ACC112 (cell line): ENCODE results near the gene CCDC40.

Source experiments
- H2AFZ ChIP-seq: fragments of 200-600 bp; sonication (generic); one replicate; pipeline ENCODE4 v1.6.0; 2017; ENCODE audit warnings: antibody characterized with exemption, low read length; ENCODE audit not compliant: unreplicated experiment
- H3K27ac ChIP-seq: fragments of 200-600 bp; sonication (generic); 2 replicates; pipeline ENCODE4 v1.5.1; 2014; ENCODE audit warnings: low read depth, mild to moderate bottlenecking, antibody characterized with exemption, low read length, moderate library complexity
- H3K27me3 ChIP-seq: fragments of 200-600 bp; sonication (generic); 2 replicates; pipeline ENCODE4 v1.6.1; 2014; ENCODE audit warnings: mild to moderate bottlenecking, antibody characterized with exemption, low read length, moderate library complexity, mixed read lengths; ENCODE audit not compliant: insufficient read depth
- H3K36me3 ChIP-seq: fragments of 200-600 bp; sonication (generic); 2 replicates; pipeline ENCODE4 v1.6.1; 2016; ENCODE audit warnings: mild to moderate bottlenecking, antibody characterized with exemption, low read length, moderate library complexity, mixed read lengths; ENCODE audit not compliant: insufficient read depth
- H3K4me1 ChIP-seq: fragments of 200-600 bp; sonication (generic); one replicate; pipeline ENCODE4 v1.6.1; 2016; ENCODE audit warnings: low read length, mixed read lengths; ENCODE audit not compliant: insufficient read depth, unreplicated experiment, control insufficient read depth
- H3K4me3 ChIP-seq: fragments of 200-600 bp; sonication (generic); 2 replicates; pipeline ENCODE4 v1.5.1; 2014; ENCODE audit warnings: mild to moderate bottlenecking, low read depth, low read length
- H3K79me2 ChIP-seq: fragments of 200-600 bp; sonication (generic); one replicate; pipeline ENCODE4 v1.6.0; 2016; ENCODE audit warnings: low read length; ENCODE audit not compliant: control insufficient read depth, unreplicated experiment, insufficient read depth

The CCDC40 gene, protein sequence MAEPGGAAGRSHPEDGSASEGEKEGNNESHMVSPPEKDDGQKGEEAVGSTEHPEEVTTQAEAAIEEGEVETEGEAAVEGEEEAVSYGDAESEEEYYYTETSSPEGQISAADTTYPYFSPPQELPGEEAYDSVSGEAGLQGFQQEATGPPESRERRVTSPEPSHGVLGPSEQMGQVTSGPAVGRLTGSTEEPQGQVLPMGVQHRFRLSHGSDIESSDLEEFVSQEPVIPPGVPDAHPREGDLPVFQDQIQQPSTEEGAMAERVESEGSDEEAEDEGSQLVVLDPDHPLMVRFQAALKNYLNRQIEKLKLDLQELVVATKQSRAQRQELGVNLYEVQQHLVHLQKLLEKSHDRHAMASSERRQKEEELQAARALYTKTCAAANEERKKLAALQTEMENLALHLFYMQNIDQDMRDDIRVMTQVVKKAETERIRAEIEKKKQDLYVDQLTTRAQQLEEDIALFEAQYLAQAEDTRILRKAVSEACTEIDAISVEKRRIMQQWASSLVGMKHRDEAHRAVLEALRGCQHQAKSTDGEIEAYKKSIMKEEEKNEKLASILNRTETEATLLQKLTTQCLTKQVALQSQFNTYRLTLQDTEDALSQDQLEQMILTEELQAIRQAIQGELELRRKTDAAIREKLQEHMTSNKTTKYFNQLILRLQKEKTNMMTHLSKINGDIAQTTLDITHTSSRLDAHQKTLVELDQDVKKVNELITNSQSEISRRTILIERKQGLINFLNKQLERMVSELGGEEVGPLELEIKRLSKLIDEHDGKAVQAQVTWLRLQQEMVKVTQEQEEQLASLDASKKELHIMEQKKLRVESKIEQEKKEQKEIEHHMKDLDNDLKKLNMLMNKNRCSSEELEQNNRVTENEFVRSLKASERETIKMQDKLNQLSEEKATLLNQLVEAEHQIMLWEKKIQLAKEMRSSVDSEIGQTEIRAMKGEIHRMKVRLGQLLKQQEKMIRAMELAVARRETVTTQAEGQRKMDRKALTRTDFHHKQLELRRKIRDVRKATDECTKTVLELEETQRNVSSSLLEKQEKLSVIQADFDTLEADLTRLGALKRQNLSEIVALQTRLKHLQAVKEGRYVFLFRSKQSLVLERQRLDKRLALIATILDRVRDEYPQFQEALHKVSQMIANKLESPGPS

GRCh38 chr17:80035937-80036714, at the start of gene CCDC40:
TSS of gene CCDC40 (plus strand) at chr17:80036642. CDS start at chr17:80036663, 21 bp downstream.
- Histone ChIP-seq H3K27ac (peak within 1 kb of the TSS; percentile 71), H2AFZ (peak within 1 kb of the TSS; percentile 63), H3K4me1 (peaks cover 18% of the 10 kb centered on the region)

DNA sequence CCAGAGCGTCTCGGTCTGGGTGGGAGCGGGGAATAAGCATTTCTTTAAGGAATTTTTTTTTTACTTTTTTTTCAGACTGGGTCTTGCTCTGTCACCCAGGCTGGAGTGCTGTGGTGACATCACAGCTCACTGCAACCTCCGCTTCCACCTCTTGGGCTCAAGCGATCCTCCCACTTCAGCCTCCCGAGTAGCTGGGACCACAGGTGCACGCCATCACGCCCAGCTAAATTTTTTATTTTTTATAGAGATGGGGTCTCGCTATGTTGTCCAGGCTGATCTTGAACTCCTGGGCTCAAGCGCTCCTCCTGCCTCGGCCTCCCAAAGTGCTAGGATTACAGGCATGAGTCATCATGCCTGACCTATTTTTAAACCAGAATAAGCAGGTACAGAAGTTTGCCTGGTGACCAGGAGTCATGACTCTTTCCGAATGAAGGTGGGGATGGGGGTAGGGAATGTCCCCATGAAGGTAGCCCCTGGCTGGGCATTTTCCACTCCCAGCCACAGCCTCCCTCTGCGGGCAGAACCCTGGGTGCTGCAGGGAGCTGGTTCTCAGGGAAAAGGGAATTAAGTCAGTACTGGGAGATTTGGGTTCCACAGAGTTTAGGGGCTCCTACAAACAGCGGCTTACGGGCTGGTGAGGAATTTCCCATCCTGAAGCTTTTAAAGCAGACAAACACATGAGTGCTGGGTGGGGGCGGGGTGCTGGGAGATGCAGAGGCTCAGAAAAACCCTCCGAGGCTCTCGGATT, 49.1 kb upstream of the CCDC40 start:
- Histone ChIP-seq H3K27me3 (no peaks in the 10 kb centered on the region), H3K4me1 (peaks cover 34% of the 10 kb centered on the region), H3K79me2 (no peaks in the 10 kb centered on the region), H2AFZ (no peak overlapping the region), H3K4me3 (peak overlapping the region; percentile 59), H3K36me3 (no peaks in the 10 kb centered on the region), H3K27ac (peak overlapping the region; percentile 71)

More at GRCh38 chr17:80035937-80036714, at the start of gene CCDC40:
- peak within 1 kb of the TSS; percentile 94 for H3K4me3 ChIP-seq
- peaks cover 44% of the 10 kb centered on the region for H3K79me2 ChIP-seq
- 0 out of 2 replicates have a peak, but pooled peaks cover 3% of the 10 kb centered on the region for H3K36me3 ChIP-seq
- H3K27me3 ChIP-seq, result no peaks in the 10 kb centered on the region

DNA sequence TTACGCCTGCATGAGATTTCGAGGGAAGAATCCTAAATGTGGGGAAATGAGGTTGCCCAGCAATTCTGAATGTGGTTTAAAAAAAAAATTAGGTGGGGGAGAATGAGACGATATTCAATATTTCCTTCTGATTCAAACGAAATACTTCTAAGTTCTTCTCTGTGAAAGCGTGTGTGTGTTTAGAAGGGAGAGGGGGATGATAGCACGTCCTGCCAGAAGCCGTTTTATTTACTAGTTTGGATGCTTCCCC, 48.6 kb upstream of the CCDC40 start:
- Histone ChIP-seq H3K27me3 (no peaks in the 10 kb centered on the region), H3K27ac (peak overlapping the region; percentile 71), H3K36me3 (no peaks in the 10 kb centered on the region), H3K79me2 (no peaks in the 10 kb centered on the region), H3K4me1 (peaks cover 39% of the 10 kb centered on the region), H2AFZ (no peak overlapping the region), H3K4me3 (peak overlapping the region; percentile 59)

DNA sequence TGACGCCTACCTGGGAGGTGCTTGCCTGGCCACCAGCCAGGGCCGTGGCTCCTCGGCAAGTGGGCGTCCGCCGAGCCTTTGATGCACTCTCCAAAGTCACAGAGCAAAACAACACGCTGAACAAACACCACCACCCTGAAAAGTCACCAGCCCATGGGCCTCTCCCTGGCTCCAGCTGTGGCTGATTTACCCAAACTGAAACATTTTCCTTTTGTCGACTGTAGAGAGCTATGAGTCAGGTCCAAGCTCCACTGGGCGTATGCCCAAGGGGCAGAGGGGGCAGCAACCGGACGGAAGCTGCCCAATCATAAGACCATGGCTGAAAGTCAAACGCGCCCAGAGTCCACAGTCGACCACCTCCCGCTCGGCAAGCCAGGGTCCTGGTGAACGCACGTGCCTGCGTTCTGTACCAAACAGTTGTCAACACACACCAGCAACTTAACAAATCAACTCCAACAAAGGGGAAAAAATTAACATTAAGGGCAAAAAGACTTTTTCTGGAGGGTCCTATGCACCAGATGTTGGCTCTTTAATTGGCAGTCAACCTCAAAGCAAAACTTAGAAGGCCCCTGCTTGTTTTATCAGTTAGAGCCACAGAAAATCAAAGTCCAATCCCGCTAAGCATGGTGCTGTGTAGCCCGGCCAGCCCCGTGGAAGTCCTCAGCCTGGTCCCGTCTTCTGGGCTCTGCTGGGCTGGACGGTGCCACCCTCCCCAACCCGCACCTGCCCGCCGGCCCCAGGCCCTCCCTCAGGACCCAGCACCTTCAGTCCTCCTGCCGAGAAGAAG, 48.1 kb upstream of the CCDC40 start:
- Histone ChIP-seq H3K4me1 (peaks cover 42% of the 10 kb centered on the region), H2AFZ (no peak overlapping the region), H3K4me3 (peak overlapping the region; percentile 59), H3K36me3 (no peaks in the 10 kb centered on the region), H3K79me2 (peaks cover 4% of the 10 kb centered on the region), H3K27ac (peak overlapping the region; percentile 71), H3K27me3 (no peaks in the 10 kb centered on the region)

DNA sequence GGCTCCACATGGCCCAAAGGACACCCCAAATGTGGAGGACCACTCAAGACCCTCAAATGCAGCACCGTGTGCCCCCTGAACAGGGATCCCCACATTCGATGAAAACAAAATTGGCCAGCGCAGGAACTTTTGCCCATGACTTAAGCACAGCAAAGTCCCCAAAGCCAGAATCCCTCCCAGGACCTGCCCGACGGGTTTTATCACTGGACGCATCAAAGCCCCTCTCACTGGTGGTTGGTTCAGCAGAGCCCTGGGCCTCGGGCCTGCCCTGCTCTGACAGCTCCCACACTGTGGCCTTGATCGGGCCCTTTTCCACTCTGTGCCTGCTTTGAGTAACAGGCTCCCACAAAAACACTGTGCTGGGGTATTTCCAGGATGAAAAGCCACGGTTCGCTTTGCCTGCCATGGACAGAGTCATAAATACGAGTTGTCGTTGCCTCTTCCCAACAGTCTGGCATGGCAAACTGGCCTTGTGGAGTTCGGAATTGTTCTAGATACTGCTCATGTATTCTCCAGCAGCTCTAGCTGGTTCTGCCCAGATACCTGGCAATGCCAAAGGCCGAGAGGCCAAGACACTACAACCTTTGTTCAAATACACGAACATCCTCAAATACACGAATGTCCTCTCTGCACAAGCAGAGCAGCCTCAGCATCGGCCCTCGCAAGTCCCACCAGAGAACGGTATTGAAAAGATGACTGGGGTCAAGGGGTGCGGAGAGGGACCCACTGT, 47.2 kb upstream of the CCDC40 start:
- Histone ChIP-seq H3K4me3 (no peak overlapping the region), H2AFZ (no peak overlapping the region), H3K36me3 (no peaks in the 10 kb centered on the region), H3K27ac (peak overlapping the region; percentile 71; the same call in 1 of the 2 replicates), H3K27me3 (no peaks in the 10 kb centered on the region), H3K4me1 (peaks cover 48% of the 10 kb centered on the region), H3K79me2 (peaks cover 4% of the 10 kb centered on the region)

- Histone ChIP-seq H3K4me1 (peaks cover 48% of the 10 kb centered on the region), H3K36me3 (no peaks in the 10 kb centered on the region), H3K27me3 (no peaks in the 10 kb centered on the region), H3K4me3 (no peak overlapping the region), H2AFZ (no peak overlapping the region), H3K79me2 (peaks cover 4% of the 10 kb centered on the region), H3K27ac (no peak overlapping the region)
Observed at GRCh38 chr17:79990051-79990592, 46.3 kb upstream of the CCDC40 start.

- Histone ChIP-seq H3K4me3 (no peak overlapping the region), H3K27ac (no peak overlapping the region), H3K4me1 (peaks cover 50% of the 10 kb centered on the region), H2AFZ (no peak overlapping the region), H3K79me2 (peaks cover 4% of the 10 kb centered on the region), H3K36me3 (no peaks in the 10 kb centered on the region), H3K27me3 (no peaks in the 10 kb centered on the region)
Observed at GRCh38 chr17:79990704-79991103, 45.7 kb upstream of the CCDC40 start.

DNA sequence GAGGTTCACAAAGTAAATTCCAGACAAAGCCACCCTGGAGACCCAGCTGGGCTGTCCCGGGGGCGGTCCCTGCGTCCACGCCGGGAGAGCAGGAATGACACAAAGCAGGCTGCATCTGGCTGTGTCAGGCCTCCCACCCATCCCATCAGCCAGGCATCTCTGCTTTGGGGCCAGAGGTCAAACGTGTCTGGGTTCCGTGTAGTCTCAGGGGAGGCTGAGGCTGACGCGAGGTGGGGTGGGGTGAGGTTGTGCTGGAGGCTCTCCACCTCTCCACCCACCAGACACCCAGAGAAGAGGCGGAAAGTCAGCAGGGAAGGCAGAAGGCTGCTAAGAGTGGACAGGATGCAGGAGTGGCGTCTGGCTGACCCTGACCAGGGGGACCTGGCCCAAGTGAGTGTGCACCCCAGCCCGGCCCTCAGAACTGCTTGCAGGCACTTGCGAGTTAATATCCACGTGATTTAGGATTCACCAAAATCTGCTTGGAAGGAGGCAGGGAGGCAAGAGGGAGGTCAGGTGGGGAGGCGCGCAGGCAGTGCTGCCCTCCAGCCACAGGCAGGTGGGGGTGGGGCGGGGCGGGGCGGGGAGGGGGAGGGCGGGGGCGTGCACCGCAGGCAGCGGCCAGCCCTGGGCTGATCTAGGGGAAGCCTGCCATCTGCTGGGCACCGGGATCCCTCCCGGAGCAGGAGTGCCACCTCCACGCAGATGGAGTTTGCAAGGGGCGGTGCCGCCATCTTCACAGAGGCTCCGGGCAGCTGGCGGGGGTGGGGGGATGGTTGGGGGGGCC, 45.1 kb upstream of the CCDC40 start:
- Histone ChIP-seq H3K36me3 (no peaks in the 10 kb centered on the region), H3K4me1 (peaks cover 51% of the 10 kb centered on the region), H3K4me3 (peak overlapping the region; percentile 50; the same call in 1 of the 2 replicates), H3K27me3 (no peaks in the 10 kb centered on the region), H2AFZ (no peak overlapping the region), H3K27ac (no peak overlapping the region), H3K79me2 (peaks cover 4% of the 10 kb centered on the region)
